Measurements from ENCODE around the gene HEG1. TPM values are rescaled to one million over a fixed set of nuclear protein-coding genes. Genes with fewer than 3 reads are reported as not detected.

The HEG1 gene
- total and polyA plus RNA-seq, 2 of the 4 experiments (the other 2 are of a cell fraction): 25.6 to 43.4 TPM

GRCh38 chr3:125083776-125084175, 28.0 kb upstream of the HEG1 start:
- TF ChIP-seq USF2 (IDR thresholded peaks at IDR 0.05; ENCODE audit: low read depth, low read length) (no peak), RAD21 (IDR thresholded peaks at IDR 0.05; ENCODE audit: low read length) (no peak), POLR2A (IDR thresholded peaks at IDR 0.05; ENCODE audit: low read depth, low read length) (no peak), CEBPB (IDR thresholded peaks at IDR 0.05; ENCODE audit: low read depth, low read length) (no peak), NFE2L2 (IDR thresholded peaks at IDR 0.05; ENCODE audit: low read depth, low read length) (no peak), RFX5 (IDR thresholded peaks at IDR 0.05; ENCODE audit: low read depth, low read length) (no peak), CHD1 (IDR thresholded peaks at IDR 0.05; ENCODE audit: low read depth, low read length) (no peak), SMC3 (IDR thresholded peaks at IDR 0.05; ENCODE audit: low read depth, low read length) (no peak), MXI1 (IDR thresholded peaks at IDR 0.05; ENCODE audit: borderline replicate concordance, low read depth, low read length) (no peak), RCOR1 (IDR thresholded peaks at IDR 0.05; ENCODE audit: insufficient replicate concordance, low read length) (no peak), MAFK (IDR thresholded peaks at IDR 0.05; ENCODE audit: low read depth, low read length) (no peak), FOS (IDR thresholded peaks at IDR 0.05; ENCODE audit: low read depth, low read length) (no peak), CTCF (conservative IDR thresholded peaks at IDR 0.05; ENCODE audit: low read depth, low read length) (no peak), MAZ (IDR thresholded peaks at IDR 0.05; ENCODE audit: borderline replicate concordance, low read depth, low read length) (no peak)
- TF ChIP-seq, protein P1, sequence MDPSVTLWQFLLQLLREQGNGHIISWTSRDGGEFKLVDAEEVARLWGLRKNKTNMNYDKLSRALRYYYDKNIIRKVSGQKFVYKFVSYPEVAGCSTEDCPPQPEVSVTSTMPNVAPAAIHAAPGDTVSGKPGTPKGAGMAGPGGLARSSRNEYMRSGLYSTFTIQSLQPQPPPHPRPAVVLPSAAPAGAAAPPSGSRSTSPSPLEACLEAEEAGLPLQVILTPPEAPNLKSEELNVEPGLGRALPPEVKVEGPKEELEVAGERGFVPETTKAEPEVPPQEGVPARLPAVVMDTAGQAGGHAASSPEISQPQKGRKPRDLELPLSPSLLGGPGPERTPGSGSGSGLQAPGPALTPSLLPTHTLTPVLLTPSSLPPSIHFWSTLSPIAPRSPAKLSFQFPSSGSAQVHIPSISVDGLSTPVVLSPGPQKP (IDR thresholded peaks at IDR 0.05; ENCODE audit: borderline replicate concordance, low read depth, low read length): no peak
- Histone ChIP-seq H2BK15ac (ENCODE audit: low read depth, low read length) (0 out of 3 replicates have a peak overlapping the region, but pooled peaks have one; percentile 84), H3K4me1 (ENCODE audit: control insufficient read depth, insufficient read depth, low read length) (peaks cover 21% of the 10 kb centered on the region), H3K79me1 (ENCODE audit: low read depth in 1 of 2, low read length in 2 of 2) (no peaks in the 10 kb centered on the region), H2AFZ (replicated peaks; ENCODE audit: low read length, poor library complexity) (no peak overlapping the region), H2BK20ac (ENCODE audit: low read depth, low read length) (peak overlapping the region; percentile 46; the same call in 1 of the 2 replicates), H2AK9ac (replicated peaks; ENCODE audit: low read depth, low read length, poor library complexity) (no peak overlapping the region), H3K14ac (replicated peaks; ENCODE audit: low read depth, low read length) (no peak overlapping the region), H3K27me3 (ENCODE audit: control insufficient read depth, insufficient read depth, low read length) (no peaks in the 10 kb centered on the region), H3K18ac (ENCODE audit: low read depth, low read length) (no peak overlapping the region), H4K5ac (ENCODE audit: low read depth, low read length) (no peak overlapping the region), H3K56ac (ENCODE audit: extremely low read depth, insufficient read depth, low read length) (no peak overlapping the region), H3K9me3 (ENCODE audit: control insufficient read depth, insufficient read depth, low read length) (0 out of 2 replicates have a peak, but pooled peaks cover 3% of the 10 kb centered on the region), H4K20me1 (ENCODE audit: insufficient read depth, low read length) (no peaks in the 10 kb centered on the region), H2BK5ac (ENCODE audit: low read depth, low read length, poor library complexity, severe bottlenecking) (no peak overlapping the region), H2AK5ac (ENCODE audit: low read depth, low read length) (peak overlapping the region; percentile 5; the same call in 1 of the 2 replicates), H3K36me3 (ENCODE audit: control insufficient read depth, insufficient read depth, low read length) (no peaks in the 10 kb centered on the region; the same call in 1 of the 2 replicates), H3K4me2 (ENCODE audit: low read depth, low read length) (no peak overlapping the region), H3K23ac (ENCODE audit: low read depth, low read length) (no peak overlapping the region), H4K8ac (ENCODE audit: low read depth in 2 of 2, low read length in 2 of 2) (no peak overlapping the region), H2BK120ac (ENCODE audit: low read depth, low read length) (peak overlapping the region; percentile 54; the same call in 1 of the 2 replicates), H3K9me1 (ENCODE audit: insufficient read depth, low read length) (peaks cover 20% of the 10 kb centered on the region), H3K4ac (ENCODE audit: low read depth, low read length) (peak overlapping the region; percentile 2), H3K9ac (ENCODE audit: low read depth, low read length) (no peak overlapping the region), H3K27ac (ENCODE audit: insufficient read depth, low read length) (no peak overlapping the region), H3K4me3 (ENCODE audit: insufficient read depth, low read depth, low read length) (no peak overlapping the region), H4K91ac (ENCODE audit: insufficient read depth, low read depth, low read length) (peak overlapping the region; percentile 68; the same call in 1 of the 2 replicates)
- 90% methylated on average over 2 of the region's 10 CpGs; no CpG with 5 or more reads in 1 of the 2 experiments for WGBS, 2 experiments (ENCODE audit: extremely low coverage in 2 of 2, insufficient read length in 1 of 2)
- DNase-seq (no peak), ATAC-seq (ENCODE audit: low read depth) (no peak)
- CTCF ChIA-PET: interaction anchor here (0.5 kb wide), 1 partner anchor 198 kb away, joined by 5 read pairs; no protein-coding TSS in a partner anchor
- in situ Hi-C loops (cut with MboI; ENCODE audit: low sequenced_read_pairs): no loop called here
- no TSS peak for BruUV-seq (replicated peaks)
- intact Hi-C loops (cut with micrococcal nuclease): no loop called here
- dilution Hi-C loops (cut with HindIII; ENCODE audit: low sequenced_read_pairs, unreplicated experiment): no loop called here
- POLR2A ChIA-PET (ENCODE audit: unreplicated experiment): no interaction called here
